Right atrium auricular region (tissue), 2 donors: Measurements from ENCODE around the gene KIF18A. TPM values are rescaled to one million over a fixed set of nuclear protein-coding genes. Genes with fewer than 3 reads are reported as not detected.

ENCODE experiments used
- DNase-seq: peaks from one replicate; pipeline ENCODE4 v3.0.0-alpha.2; 2019; ENCODE audit warnings: low spot score
- H3K27ac ChIP-seq, 2 donors: fragments of 200-600 bp; sonication (generic); 1 replicate in 1 of 2; 2 replicates in 1 of 2; pipeline ENCODE4 v1.5.1; 2016 to 2019
- H3K27me3 ChIP-seq, 2 donors: fragments of 200-600 bp; sonication (generic); one replicate each; pipeline versions ENCODE4 v1.5.1 to v1.6.0; 2017 to 2019
- H3K36me3 ChIP-seq: fragments of 200-600 bp; sonication (generic); one replicate; pipeline ENCODE4 v1.5.1; 2016
- H3K4me1 ChIP-seq, 2 donors: fragments of 200-600 bp; sonication (generic); one replicate each; pipeline versions ENCODE4 v1.5.1 to v1.6.0; 2017 to 2019
- H3K4me3 ChIP-seq, 2 donors: fragments of 200-600 bp; sonication (generic); 1 replicate in 1 of 2; 2 replicates in 1 of 2; pipeline ENCODE4 v1.5.1; 2017 to 2019; ENCODE audit warnings: mild to moderate bottlenecking in 1 of 2, moderate library complexity in 1 of 2
- H3K9me3 ChIP-seq, 2 donors: fragments of 200-600 bp; sonication (generic); one replicate each; pipeline ENCODE4 v1.5.1; 2019
- CTCF ChIP-seq, 2 donors: fragments of 200-600 bp; sonication (generic); IDR thresholded peaks; one replicate each; pipeline ENCODE4 v1.5.1; 2019; ENCODE audit warnings: antibody characterized with exemption in 2 of 2
- microRNA counts, 2 donors: library from miRNA; unstranded; fragments of <30 nt; microRNA quantifications; one replicate each; lab custom pipeline; 2016 to 2017
- microRNA-seq, 2 donors: library from miRNA; unstranded; fragments of <30 nt; microRNA quantifications; one replicate each; pipeline ENCODE4, GENCODE V29; 2016 to 2017; ENCODE audit warnings: borderline number of aligned reads in 2 of 2, borderline replicate concordance in 1 of 2
- total RNA-seq, 2 donors: library from RNA; depleted of rRNA; stranded (reverse); fragments of >200 nt; gene quantifications; one replicate each; pipeline ENCODE4 v1.1.0, GENCODE V29; 2016

KIF18A gene
- total RNA-seq, 2 donors from 2014 or later: 0.43 to 0.52 TPM

GRCh38 chr11:27977031-27977430 lies 130.9 kb downstream of the KIF18A start:
- no peaks in the 10 kb centered on the region for H3K36me3 ChIP-seq
- no peaks in the 10 kb centered on the region for H3K27me3 ChIP-seq
- TF ChIP-seq CTCF (IDR thresholded peaks at IDR 0.05): no peak
- DNase-seq: no peak
- no peak overlapping the region for H3K4me3 ChIP-seq
- no peaks in the 10 kb centered on the region for H3K9me3 ChIP-seq
- H3K4me1 ChIP-seq: no peaks in the 10 kb centered on the region
- H3K27ac ChIP-seq: no peak overlapping the region

GRCh38 chr11:27976262-27976661 lies 131.7 kb downstream of the KIF18A start:
- Histone ChIP-seq H3K4me1 (no peaks in the 10 kb centered on the region), H3K27ac (no peak overlapping the region), H3K9me3 (no peaks in the 10 kb centered on the region), H3K36me3 (no peaks in the 10 kb centered on the region), H3K4me3 (no peak overlapping the region), H3K27me3 (no peaks in the 10 kb centered on the region)
- no peak for TF ChIP-seq CTCF (IDR thresholded peaks at IDR 0.05)
- no peak for DNase-seq

- no peak for TF ChIP-seq CTCF (IDR thresholded peaks at IDR 0.05)
- H3K4me3 ChIP-seq: no peak overlapping the region
- no peak for DNase-seq
Measured at GRCh38 chr11:27973851-27974536, 134.0 kb downstream of the KIF18A start.

GRCh38 chr11:27972522-27973170 lies 135.3 kb downstream of the KIF18A start:
- H3K4me3 ChIP-seq: no peak overlapping the region
- H3K27ac ChIP-seq: no peak overlapping the region
- no peak for DNase-seq
- H3K36me3 ChIP-seq: no peaks in the 10 kb centered on the region
- H3K27me3 ChIP-seq: no peaks in the 10 kb centered on the region
- TF ChIP-seq CTCF (IDR thresholded peaks at IDR 0.05): no peak
- H3K9me3 ChIP-seq: no peaks in the 10 kb centered on the region
- no peaks in the 10 kb centered on the region for H3K4me1 ChIP-seq

More at GRCh38 chr11:27973851-27974536, 134.0 kb downstream of the KIF18A start:
- H3K36me3 ChIP-seq: no peaks in the 10 kb centered on the region
- no peaks in the 10 kb centered on the region for H3K27me3 ChIP-seq
- no peaks in the 10 kb centered on the region for H3K9me3 ChIP-seq
- no peak overlapping the region for H3K27ac ChIP-seq
- no peaks in the 10 kb centered on the region for H3K4me1 ChIP-seq

GRCh38 chr11:27971171-27971570 lies 136.8 kb downstream of the KIF18A start:
- Histone ChIP-seq H3K27ac (no peak overlapping the region), H3K36me3 (no peaks in the 10 kb centered on the region), H3K9me3 (no peaks in the 10 kb centered on the region), H3K27me3 (no peaks in the 10 kb centered on the region), H3K4me3 (no peak overlapping the region), H3K4me1 (no peaks in the 10 kb centered on the region)
- DNase-seq: no peak
- TF ChIP-seq CTCF (IDR thresholded peaks at IDR 0.05): no peak

MicroRNA genes within 50 kb of the gene (microRNA counts, 767-probe panel; counts per million panel counts)
- microRNA hsa-miR-610 (lab: Ali Mortazavi, UCI): 0 to 31.0 counts per million in 2 donors

Small RNA genes within 50 kb of the gene (microRNA-seq; reads per million reads assigned to microRNA genes)
- gene MIR610: 0 reads per million in 2 donors

Other genes starting within 250 kb of the KIF18A start
- 1 to 10 TPM; 5.3 to 9.5 TPM for gene METTL15, start 232 bp upstream of the KIF18A start, total RNA-seq